ENCODE data around the gene BAIAP2.
"Not testable (repeated sequence)": the region's sequence is repeated elsewhere in the genome, so short reads cannot be mapped to it uniquely, and the experiment has no call there.

The BAIAP2 gene

GRCh38 chr17:81148986-81149533, 114.1 kb downstream of the BAIAP2 start:
- H3K4me1 ChIP-seq (ENCODE audit: insufficient read depth, poor library complexity, severe bottlenecking): no peaks in the 10 kb centered on the region
- no peak overlapping the region for H3K27ac ChIP-seq (ENCODE audit: poor library complexity, severe bottlenecking)
- ATAC-seq (ENCODE audit: low read depth): no peak
- peaks cover 4% of the 10 kb centered on the region for H3K27me3 ChIP-seq (ENCODE audit: insufficient read depth, poor library complexity, severe bottlenecking)
- H3K36me3 ChIP-seq (ENCODE audit: low read depth): no peaks in the 10 kb centered on the region
- TF ChIP-seq CTCF (IDR thresholded peaks at IDR 0.05; ENCODE audit: poor library complexity, severe bottlenecking): no peak
- H3K4me3 ChIP-seq (ENCODE audit: severe bottlenecking): no peak overlapping the region
- no peaks in the 10 kb centered on the region for H3K9me3 ChIP-seq (ENCODE audit: severe bottlenecking)
- DNase-seq (ENCODE audit: low spot score): no peak

DNA sequence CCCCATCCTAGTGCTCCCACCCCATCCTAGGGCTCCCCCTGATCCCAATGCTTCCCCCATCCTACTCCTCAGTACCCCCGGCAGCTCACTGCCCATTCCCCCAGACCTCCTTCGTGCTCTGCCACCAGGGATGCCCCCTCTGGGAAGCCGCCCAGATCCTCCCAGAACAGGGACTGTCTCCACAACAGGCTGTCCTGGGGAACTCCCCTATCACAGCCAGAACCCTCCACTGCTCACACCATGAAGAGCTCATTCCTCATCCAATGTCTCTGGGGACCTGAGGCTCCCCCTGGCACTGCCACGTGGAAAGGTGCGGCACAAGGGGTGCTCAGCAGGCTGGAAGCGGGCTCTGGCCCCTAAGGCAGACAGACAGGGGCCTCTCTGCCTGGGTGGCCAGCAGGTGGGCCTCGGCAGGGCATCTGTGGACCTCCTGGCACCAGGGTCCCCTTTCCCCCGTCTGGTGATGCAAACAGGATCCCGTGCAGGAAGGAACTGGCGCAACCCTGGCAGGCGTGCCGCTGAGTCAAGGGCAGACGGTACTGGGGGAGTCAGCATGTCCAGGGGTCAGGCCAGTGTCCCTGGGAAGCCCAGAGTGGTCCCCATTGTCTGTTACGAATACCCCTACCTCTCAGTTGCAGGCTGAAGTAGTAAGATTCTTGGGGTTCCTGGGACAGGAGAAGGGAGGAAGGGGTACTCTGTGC, 115.6 kb downstream of the BAIAP2 start:
- H3K27me3 ChIP-seq (ENCODE audit: insufficient read depth, poor library complexity, severe bottlenecking): peaks cover 4% of the 10 kb centered on the region
- no peaks in the 10 kb centered on the region for H3K9me3 ChIP-seq (ENCODE audit: severe bottlenecking)
- H3K36me3 ChIP-seq (ENCODE audit: low read depth): no peaks in the 10 kb centered on the region
- no peaks in the 10 kb centered on the region for H3K4me1 ChIP-seq (ENCODE audit: insufficient read depth, poor library complexity, severe bottlenecking)
- no peak overlapping the region for H3K4me3 ChIP-seq (ENCODE audit: severe bottlenecking)
- ATAC-seq (ENCODE audit: low read depth): no peak
- TF ChIP-seq CTCF (IDR thresholded peaks at IDR 0.05; ENCODE audit: poor library complexity, severe bottlenecking): no peak
- DNase-seq (ENCODE audit: low spot score): no peak
- H3K27ac ChIP-seq (ENCODE audit: poor library complexity, severe bottlenecking): no peak overlapping the region

- ATAC-seq (ENCODE audit: low read depth) (no peak), DNase-seq (ENCODE audit: low spot score) (no peak)
- no peaks in the 10 kb centered on the region for H3K4me1 ChIP-seq (ENCODE audit: insufficient read depth, poor library complexity, severe bottlenecking)
- no peak overlapping the region for H3K4me3 ChIP-seq (ENCODE audit: severe bottlenecking)
- peaks cover 4% of the 10 kb centered on the region for H3K27me3 ChIP-seq (ENCODE audit: insufficient read depth, poor library complexity, severe bottlenecking)
- TF ChIP-seq CTCF (IDR thresholded peaks at IDR 0.05; ENCODE audit: poor library complexity, severe bottlenecking): no peak
- H3K27ac ChIP-seq (ENCODE audit: poor library complexity, severe bottlenecking): no peak overlapping the region
- no peaks in the 10 kb centered on the region for H3K9me3 ChIP-seq (ENCODE audit: severe bottlenecking)
- no peaks in the 10 kb centered on the region for H3K36me3 ChIP-seq (ENCODE audit: low read depth)
Observed at GRCh38 chr17:81151278-81151677, 116.3 kb downstream of the BAIAP2 start.

- Histone ChIP-seq H3K4me3 (ENCODE audit: severe bottlenecking) (no peak overlapping the region), H3K27me3 (ENCODE audit: insufficient read depth, poor library complexity, severe bottlenecking) (peaks cover 4% of the 10 kb centered on the region), H3K27ac (ENCODE audit: poor library complexity, severe bottlenecking) (no peak overlapping the region), H3K9me3 (ENCODE audit: severe bottlenecking) (no peaks in the 10 kb centered on the region), H3K4me1 (ENCODE audit: insufficient read depth, poor library complexity, severe bottlenecking) (no peaks in the 10 kb centered on the region), H3K36me3 (ENCODE audit: low read depth) (no peaks in the 10 kb centered on the region)
- ATAC-seq (ENCODE audit: low read depth): no peak
- TF ChIP-seq CTCF (IDR thresholded peaks at IDR 0.05; ENCODE audit: poor library complexity, severe bottlenecking): no peak
- DNase-seq (ENCODE audit: low spot score): no peak
Observed at GRCh38 chr17:81152288-81152828, 117.4 kb downstream of the BAIAP2 start.

- Histone ChIP-seq H3K4me3 (ENCODE audit: severe bottlenecking) (no peak overlapping the region), H3K36me3 (ENCODE audit: low read depth) (no peaks in the 10 kb centered on the region), H3K27me3 (ENCODE audit: insufficient read depth, poor library complexity, severe bottlenecking) (peaks cover 4% of the 10 kb centered on the region), H3K9me3 (ENCODE audit: severe bottlenecking) (no peaks in the 10 kb centered on the region), H3K4me1 (ENCODE audit: insufficient read depth, poor library complexity, severe bottlenecking) (no peaks in the 10 kb centered on the region), H3K27ac (ENCODE audit: poor library complexity, severe bottlenecking) (no peak overlapping the region)
- no peak for ATAC-seq (ENCODE audit: low read depth)
- no peak for DNase-seq (ENCODE audit: low spot score)
- TF ChIP-seq CTCF (IDR thresholded peaks at IDR 0.05; ENCODE audit: poor library complexity, severe bottlenecking): no peak
Observed at GRCh38 chr17:81153340-81153803, 118.4 kb downstream of the BAIAP2 start.

GRCh38 chr17:81154016-81154415, 119.1 kb downstream of the BAIAP2 start:
- H3K36me3 ChIP-seq (ENCODE audit: low read depth); H3K9me3 ChIP-seq (ENCODE audit: severe bottlenecking); H3K27ac ChIP-seq (ENCODE audit: poor library complexity, severe bottlenecking); DNase-seq (ENCODE audit: low spot score); ATAC-seq (ENCODE audit: low read depth); H3K4me1 ChIP-seq (ENCODE audit: insufficient read depth, poor library complexity, severe bottlenecking); H3K27me3 ChIP-seq (ENCODE audit: insufficient read depth, poor library complexity, severe bottlenecking); H3K4me3 ChIP-seq (ENCODE audit: severe bottlenecking): not testable (repeated sequence)
